Retinal pigment epithelial cell (primary cell): ENCODE measurements around the gene HTRA3.

Source experiments
- DNase-seq: peaks from one replicate; pipeline ENCODE4 v3.0.0-alpha.2; 2010; ENCODE audit warnings: low read depth
- H3K4me3 ChIP-seq: 2 replicates; pipeline ENCODE4 v1.5.1; 2011; ENCODE audit warnings: mild to moderate bottlenecking, low read length, control low read depth, moderate library complexity
- CTCF ChIP-seq: conservative IDR thresholded peaks from 2 replicates; pipeline ENCODE4 v1.5.1; 2011; ENCODE audit warnings: low read depth, low read length, control low read depth, inconsistent platforms

Gene HTRA3

GRCh38 chr4:8287343-8288280 is 18.1 kb downstream of the HTRA3 start:
- no peak overlapping the region for H3K4me3 ChIP-seq
- no peak for TF ChIP-seq CTCF
- no peak for DNase-seq

GRCh38 chr4:8289151-8289750 is 19.7 kb downstream of the HTRA3 start:
- H3K4me3 ChIP-seq, result no peak overlapping the region
- no peak for DNase-seq
- TF ChIP-seq CTCF, result no peak

GRCh38 chr4:8289956-8290700 is 20.6 kb downstream of the HTRA3 start:
- DNase-seq, result no peak
- no peak overlapping the region for H3K4me3 ChIP-seq
- TF ChIP-seq CTCF, result no peak

GRCh38 chr4:8290701-8290970 is 21.1 kb downstream of the HTRA3 start:
- no peak for TF ChIP-seq CTCF
- DNase-seq, result no peak
- no peak overlapping the region for H3K4me3 ChIP-seq

GRCh38 chr4:8291036-8291682 is 21.6 kb downstream of the HTRA3 start:
- no peak overlapping the region for H3K4me3 ChIP-seq
- no peak for TF ChIP-seq CTCF
- no peak for DNase-seq

GRCh38 chr4:8291701-8292477 is 22.3 kb downstream of the HTRA3 start:
- no peak for TF ChIP-seq CTCF
- H3K4me3 ChIP-seq, result no peak overlapping the region
- no peak for DNase-seq
